AG09309 (cell line): ENCODE measurements around the gene H6PD.

Source experiments
- DNase-seq: peaks from one replicate; pipeline ENCODE4 v3.0.0-alpha.2; 2010; ENCODE audit warnings: low read depth
- H3K4me3 ChIP-seq: 2 replicates; pipeline ENCODE4 v1.5.1; 2011; ENCODE audit warnings: mild to moderate bottlenecking, low read depth, low read length, moderate library complexity; ENCODE audit not compliant: control insufficient read depth
- CTCF ChIP-seq: IDR thresholded peaks from 2 replicates; pipeline ENCODE4 v1.5.1; 2011; ENCODE audit warnings: mild to moderate bottlenecking, low read depth, low read length, inconsistent platforms; ENCODE audit not compliant: insufficient read depth, control insufficient read depth; ENCODE audit errors: missing control alignments

H6PD gene

DNA sequence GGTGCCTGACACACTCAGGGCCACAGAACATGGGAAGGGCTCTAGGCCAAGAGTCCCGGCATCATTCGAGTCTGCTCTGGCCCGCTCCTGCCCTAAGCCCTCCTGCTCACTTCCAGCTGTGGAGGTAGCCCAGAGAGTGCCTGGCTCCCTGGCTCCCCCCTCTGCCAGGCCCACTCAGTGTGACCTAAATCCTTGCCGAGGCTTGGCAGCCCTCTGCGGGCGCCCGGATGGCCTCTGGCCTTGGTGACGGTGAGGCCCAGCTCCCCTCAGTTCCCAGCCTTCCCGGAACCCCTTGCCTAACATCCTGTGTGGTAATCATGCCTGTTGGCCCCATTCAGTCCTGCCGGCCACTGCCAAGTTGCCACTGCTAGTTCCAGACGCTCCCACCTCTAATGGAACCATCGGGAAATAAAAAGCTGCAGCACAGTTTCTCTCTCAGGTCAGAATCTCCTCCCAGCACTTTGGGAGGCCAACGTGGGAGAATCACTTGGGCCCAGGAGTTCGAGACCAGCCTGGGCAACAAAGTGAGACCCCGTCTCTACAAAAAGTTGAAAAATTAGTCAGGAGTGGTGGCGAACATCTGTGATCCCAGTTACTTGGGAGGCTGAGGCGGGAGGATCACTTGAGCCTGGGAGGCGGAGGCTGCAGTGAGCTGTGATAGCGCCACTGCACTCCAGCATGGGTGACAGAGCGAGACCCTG, 1.2 kb upstream of the H6PD start:
- DNase-seq, result peak; percentile 88
- no peak overlapping the region for H3K4me3 ChIP-seq

GRCh38 chr1:9233942-9234222, 692 bp upstream of the H6PD start:
- no peak for DNase-seq
- H3K4me3 ChIP-seq, result peak overlapping the region; percentile 33; the same call in 1 of the 2 replicates
- no peak for TF ChIP-seq CTCF

More for the DNA sequence above, 1.2 kb upstream of the H6PD start:
- TF ChIP-seq CTCF, result peak; percentile 2

DNA sequence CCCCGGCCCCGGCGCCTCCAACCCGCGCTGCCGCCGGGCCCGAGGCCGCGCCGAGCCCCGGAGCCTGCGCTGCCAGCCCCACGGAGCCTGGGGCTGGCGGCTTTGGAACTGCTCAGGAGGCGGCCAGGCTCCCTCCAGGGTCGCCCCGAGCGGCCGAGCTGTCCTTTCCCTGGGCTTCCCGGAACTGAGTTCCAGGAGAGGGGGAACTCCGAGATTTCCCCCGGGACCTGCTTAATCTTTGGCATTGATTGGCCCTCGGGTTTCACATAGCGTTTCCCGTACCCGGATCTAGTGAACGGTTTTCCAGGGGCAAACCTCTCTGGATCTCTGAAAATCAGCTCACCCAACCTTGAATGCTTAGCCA, 504 bp downstream of the H6PD start:
- peak overlapping the region; percentile 60 for H3K4me3 ChIP-seq
- no peak for DNase-seq
- no peak for TF ChIP-seq CTCF

DNA sequence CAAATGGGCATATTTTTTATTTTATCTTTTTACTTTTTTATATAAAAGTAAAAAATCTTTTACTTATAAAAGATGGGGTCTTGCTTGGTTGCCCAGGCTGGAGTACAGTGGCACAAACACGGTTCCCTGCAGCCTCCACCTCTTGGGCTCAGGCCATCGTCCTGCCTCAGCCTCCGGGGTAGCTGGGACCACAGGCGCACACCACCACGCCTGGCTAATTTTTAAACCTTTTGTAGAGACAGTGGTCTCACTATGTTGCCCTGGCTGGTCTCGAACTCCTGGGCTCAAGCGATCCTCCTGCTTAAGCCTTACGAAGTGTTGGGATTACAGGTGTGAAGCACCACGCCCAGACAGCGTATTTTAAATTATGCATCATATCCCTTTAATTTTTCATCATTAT, 986 bp downstream of the H6PD start:
- no peak for TF ChIP-seq CTCF
- H3K4me3 ChIP-seq, result peak overlapping the region; percentile 60
- no peak for DNase-seq

- H3K4me3 ChIP-seq, result no peak overlapping the region
- DNase-seq, result no peak
These were observed 3.6 kb downstream of the H6PD start for GRCh38 chr1:9238134-9238533.

GRCh38 chr1:9238550-9238949, 4.0 kb downstream of the H6PD start:
- H3K4me3 ChIP-seq, result no peak overlapping the region
- no peak for TF ChIP-seq CTCF
- no peak for DNase-seq

More at GRCh38 chr1:9238134-9238533, 3.6 kb downstream of the H6PD start:
- TF ChIP-seq CTCF, result no peak

- peak; percentile 62 for DNase-seq
- peak overlapping the region; percentile 10 for H3K4me3 ChIP-seq
- TF ChIP-seq CTCF, result no peak
These were observed 5.2 kb downstream of the H6PD start for GRCh38 chr1:9239622-9240401.
